ENCODE data around the gene RFXANK.
"Not testable (repeated sequence)": the region's sequence is repeated elsewhere in the genome, so short reads cannot be mapped to it uniquely, and the experiment has no call there.

- not testable (repeated sequence) for TF ChIP-seq CTCF (IDR thresholded peaks at IDR 0.05; ENCODE audit: poor library complexity); EZH2 (IDR thresholded peaks at IDR 0.05; ENCODE audit: borderline replicate concordance); EZH2phosphoT487 (IDR thresholded peaks at IDR 0.05; ENCODE audit: low read depth, severe bottlenecking, unreplicated experiment)
Observed at GRCh38 chr19:19221000-19221399, 28.9 kb downstream of the RFXANK start.
